ENCODE results near the gene IFIT1B. TPM values are rescaled to one million over a fixed set of nuclear protein-coding genes. Genes with fewer than 3 reads are reported as not detected.
A peak's percentile ranks its signal among the peaks of the same experiment; 100 is the strongest.

IFIT1B gene
- total RNA-seq, 2 donors from 2014 or later, result not detected

- DNase-seq (ENCODE audit: low spot score) (no peak), ATAC-seq (ENCODE audit: insufficient number of reproducible peaks, low FRiP score, low read depth) (no peak)
- Histone ChIP-seq H3K4me3 (peak overlapping the region; percentile 51), H3K36me3 (no peaks in the 10 kb centered on the region), H3K27me3 (replicated peaks; ENCODE audit: insufficient read depth) (no peaks in the 10 kb centered on the region), H3K4me1 (ENCODE audit: control insufficient read depth in 1 of 2, low read depth in 2 of 2) (peaks cover 22 to 62% of the 10 kb centered on the region in 2 donors), H3K9me3 (no peaks in the 10 kb centered on the region), H3K27ac (peak overlapping the region; percentile 30 to 68)
- TF ChIP-seq, protein P1, sequence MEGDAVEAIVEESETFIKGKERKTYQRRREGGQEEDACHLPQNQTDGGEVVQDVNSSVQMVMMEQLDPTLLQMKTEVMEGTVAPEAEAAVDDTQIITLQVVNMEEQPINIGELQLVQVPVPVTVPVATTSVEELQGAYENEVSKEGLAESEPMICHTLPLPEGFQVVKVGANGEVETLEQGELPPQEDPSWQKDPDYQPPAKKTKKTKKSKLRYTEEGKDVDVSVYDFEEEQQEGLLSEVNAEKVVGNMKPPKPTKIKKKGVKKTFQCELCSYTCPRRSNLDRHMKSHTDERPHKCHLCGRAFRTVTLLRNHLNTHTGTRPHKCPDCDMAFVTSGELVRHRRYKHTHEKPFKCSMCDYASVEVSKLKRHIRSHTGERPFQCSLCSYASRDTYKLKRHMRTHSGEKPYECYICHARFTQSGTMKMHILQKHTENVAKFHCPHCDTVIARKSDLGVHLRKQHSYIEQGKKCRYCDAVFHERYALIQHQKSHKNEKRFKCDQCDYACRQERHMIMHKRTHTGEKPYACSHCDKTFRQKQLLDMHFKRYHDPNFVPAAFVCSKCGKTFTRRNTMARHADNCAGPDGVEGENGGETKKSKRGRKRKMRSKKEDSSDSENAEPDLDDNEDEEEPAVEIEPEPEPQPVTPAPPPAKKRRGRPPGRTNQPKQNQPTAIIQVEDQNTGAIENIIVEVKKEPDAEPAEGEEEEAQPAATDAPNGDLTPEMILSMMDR (IDR thresholded peaks at IDR 0.05), result no peak
Measured at GRCh38 chr10:89332123-89332633, 45.7 kb upstream of the IFIT1B start.

DNA sequence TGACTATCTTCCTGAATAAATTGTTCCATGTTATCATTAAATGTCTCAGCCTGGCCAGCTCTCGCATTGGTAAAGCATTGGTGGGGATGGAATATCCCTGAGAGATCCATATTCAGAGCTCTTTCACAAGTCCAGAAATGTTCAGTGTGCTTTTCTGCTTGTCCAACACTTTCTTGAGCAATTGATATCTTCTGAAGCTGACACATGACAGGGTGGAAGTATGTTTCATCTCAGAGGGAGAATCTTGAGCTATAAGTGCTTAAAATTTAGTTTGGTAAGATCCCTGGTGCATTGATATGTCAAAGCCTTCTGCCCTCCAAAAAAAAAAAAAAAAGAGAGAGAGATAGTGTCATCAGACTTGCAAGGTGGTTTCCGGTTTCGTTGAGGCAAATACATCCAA is 42.6 kb upstream of the IFIT1B start:
- ATAC-seq (ENCODE audit: insufficient number of reproducible peaks, low FRiP score, low read depth) (no peak), DNase-seq (ENCODE audit: low spot score) (no peak)
- no peak overlapping the region for H3K4me3 ChIP-seq
- H3K36me3 ChIP-seq, result peaks cover 6% of the 10 kb centered on the region
- H3K9me3 ChIP-seq, result no peaks in the 10 kb centered on the region
- H3K27me3 ChIP-seq (replicated peaks; ENCODE audit: insufficient read depth), result no peaks in the 10 kb centered on the region
- H3K27ac ChIP-seq, result no peak overlapping the region
- TF ChIP-seq, protein P1 (IDR thresholded peaks at IDR 0.05), result no peak
- peaks cover 15 to 38% of the 10 kb centered on the region in 2 donors for H3K4me1 ChIP-seq (ENCODE audit: control insufficient read depth in 1 of 2, low read depth in 2 of 2)

GRCh38 chr10:89336241-89336640 is 41.6 kb upstream of the IFIT1B start:
- Histone ChIP-seq H3K4me3 (no peak overlapping the region), H3K36me3 (peaks cover 6% of the 10 kb centered on the region), H3K9me3 (no peaks in the 10 kb centered on the region), H3K27me3 (replicated peaks; ENCODE audit: insufficient read depth) (no peaks in the 10 kb centered on the region), H3K4me1 (ENCODE audit: control insufficient read depth in 1 of 2, low read depth in 2 of 2) (peaks cover 12 to 28% of the 10 kb centered on the region in 2 donors), H3K27ac (no peak overlapping the region)
- TF ChIP-seq, protein P1 (IDR thresholded peaks at IDR 0.05), result no peak
- no peak for DNase-seq (ENCODE audit: low spot score)
- ATAC-seq (ENCODE audit: insufficient number of reproducible peaks, low FRiP score, low read depth), result no peak

GRCh38 chr10:89337484-89337883 is 40.4 kb upstream of the IFIT1B start:
- Histone ChIP-seq H3K27me3 (replicated peaks; ENCODE audit: insufficient read depth) (no peaks in the 10 kb centered on the region), H3K9me3 (no peaks in the 10 kb centered on the region), H3K27ac (no peak overlapping the region), H3K4me3 (no peak overlapping the region), H3K36me3 (peaks cover 6% of the 10 kb centered on the region), H3K4me1 (ENCODE audit: control insufficient read depth in 1 of 2, low read depth in 2 of 2) (peaks cover 12 to 17% of the 10 kb centered on the region in 2 donors)
- no peak for ATAC-seq (ENCODE audit: insufficient number of reproducible peaks, low FRiP score, low read depth)
- no peak for DNase-seq (ENCODE audit: low spot score)
- TF ChIP-seq, protein P1 (IDR thresholded peaks at IDR 0.05), result no peak

GRCh38 chr10:89338713-89339112 is 39.1 kb upstream of the IFIT1B start:
- Histone ChIP-seq H3K4me1 (ENCODE audit: control insufficient read depth in 1 of 2, low read depth in 2 of 2) (peaks cover 4 to 5% of the 10 kb centered on the region in 2 donors), H3K27ac (no peak overlapping the region), H3K36me3 (peaks cover 6% of the 10 kb centered on the region), H3K4me3 (no peak overlapping the region), H3K27me3 (replicated peaks; ENCODE audit: insufficient read depth) (no peaks in the 10 kb centered on the region), H3K9me3 (no peaks in the 10 kb centered on the region)
- TF ChIP-seq, protein P1 (IDR thresholded peaks at IDR 0.05), result no peak
- DNase-seq (ENCODE audit: low spot score) (no peak), ATAC-seq (ENCODE audit: insufficient number of reproducible peaks, low FRiP score, low read depth) (no peak)

Data from thoracic aorta (tissue), 2 donors.